Epithelial cell of proximal tubule (primary cell): ENCODE measurements around the gene GSX2. TPM values are rescaled to one million over a fixed set of nuclear protein-coding genes. Genes with fewer than 3 reads are reported as not detected.
A peak's percentile ranks its signal among the peaks of the same experiment; 100 is the strongest.

Experiments
- DNase-seq: peaks from one replicate; pipeline ENCODE4 v3.0.0-alpha.2; 2011; ENCODE audit warnings: low read depth
- H3K4me3 ChIP-seq: 2 replicates; pipeline ENCODE4 v1.5.1; 2011; ENCODE audit warnings: low read depth, mild to moderate bottlenecking, low read length
- total RNA-seq: library from RNA; depleted of rRNA; stranded (reverse); fragments of >200 nt; gene quantifications from 2 replicates; pipeline ENCODE4 v1.2.3, GENCODE V29; 2015
- TF ChIP-seq, protein P1 (sequence below): conservative IDR thresholded peaks from 2 replicates; pipeline ENCODE4 v1.5.1; 2012; ENCODE audit warnings: low read depth, mild to moderate bottlenecking, low read length

GSX2 gene
- total RNA-seq, 1 donor from 2014 or later, result not detected

GRCh38 chr4:54074381-54074780 lies 25.6 kb upstream of the GSX2 start:
- TF ChIP-seq, protein P1, sequence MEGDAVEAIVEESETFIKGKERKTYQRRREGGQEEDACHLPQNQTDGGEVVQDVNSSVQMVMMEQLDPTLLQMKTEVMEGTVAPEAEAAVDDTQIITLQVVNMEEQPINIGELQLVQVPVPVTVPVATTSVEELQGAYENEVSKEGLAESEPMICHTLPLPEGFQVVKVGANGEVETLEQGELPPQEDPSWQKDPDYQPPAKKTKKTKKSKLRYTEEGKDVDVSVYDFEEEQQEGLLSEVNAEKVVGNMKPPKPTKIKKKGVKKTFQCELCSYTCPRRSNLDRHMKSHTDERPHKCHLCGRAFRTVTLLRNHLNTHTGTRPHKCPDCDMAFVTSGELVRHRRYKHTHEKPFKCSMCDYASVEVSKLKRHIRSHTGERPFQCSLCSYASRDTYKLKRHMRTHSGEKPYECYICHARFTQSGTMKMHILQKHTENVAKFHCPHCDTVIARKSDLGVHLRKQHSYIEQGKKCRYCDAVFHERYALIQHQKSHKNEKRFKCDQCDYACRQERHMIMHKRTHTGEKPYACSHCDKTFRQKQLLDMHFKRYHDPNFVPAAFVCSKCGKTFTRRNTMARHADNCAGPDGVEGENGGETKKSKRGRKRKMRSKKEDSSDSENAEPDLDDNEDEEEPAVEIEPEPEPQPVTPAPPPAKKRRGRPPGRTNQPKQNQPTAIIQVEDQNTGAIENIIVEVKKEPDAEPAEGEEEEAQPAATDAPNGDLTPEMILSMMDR, result no peak
- DNase-seq, result no peak
- H3K4me3 ChIP-seq, result no peak overlapping the region

DNA sequence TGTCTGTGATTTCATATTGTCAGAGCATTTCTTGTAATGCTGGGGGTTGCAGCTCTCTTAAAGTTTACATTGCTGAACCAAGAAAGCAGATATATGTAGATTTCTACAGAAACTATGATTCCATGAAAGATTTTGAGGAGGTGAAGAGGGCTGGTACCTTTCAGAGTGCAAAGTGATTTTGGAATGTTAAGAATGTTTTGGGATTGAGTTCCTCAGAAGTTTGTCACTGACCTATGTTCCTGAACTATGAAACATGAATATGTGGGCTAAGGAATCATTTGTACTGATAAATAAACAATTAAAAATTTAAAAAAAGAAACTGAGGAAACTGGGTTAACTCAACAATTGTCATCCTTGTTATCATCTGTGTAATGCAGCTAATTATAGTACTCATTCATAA lies 23.3 kb upstream of the GSX2 start:
- no peak overlapping the region for H3K4me3 ChIP-seq
- TF ChIP-seq, protein P1, result no peak
- no peak for DNase-seq

DNA sequence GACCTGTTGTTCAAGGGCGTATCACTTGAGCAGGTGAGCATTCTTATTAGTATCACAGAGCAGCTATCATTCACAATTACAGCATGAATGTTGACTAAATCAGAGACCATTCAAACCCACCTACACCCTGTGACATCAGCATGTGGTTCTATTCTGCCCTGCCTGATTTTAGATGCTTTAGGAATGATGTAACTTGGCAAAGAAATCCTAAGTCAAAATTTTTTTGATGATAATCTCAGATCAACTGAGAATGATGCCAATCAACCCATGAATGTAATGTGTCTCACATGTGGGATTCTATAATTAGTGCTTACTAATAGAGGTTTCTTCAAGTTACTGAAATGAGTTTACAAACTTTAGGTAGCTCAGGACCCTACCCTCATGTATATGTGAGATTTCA lies 22.2 kb upstream of the GSX2 start:
- no peak for DNase-seq
- TF ChIP-seq, protein P1, result no peak
- no peak overlapping the region for H3K4me3 ChIP-seq

- DNase-seq, result peak; percentile 97
- TF ChIP-seq, protein P1, result no peak
- no peak overlapping the region for H3K4me3 ChIP-seq
Measured at GRCh38 chr4:54082168-54082567, 17.8 kb upstream of the GSX2 start.

- DNase-seq, result peak; percentile 92
- H3K4me3 ChIP-seq, result no peak overlapping the region
- TF ChIP-seq, protein P1, result no peak
Measured at GRCh38 chr4:54085284-54085683, 14.7 kb upstream of the GSX2 start.

- TF ChIP-seq, protein P1, result no peak
- H3K4me3 ChIP-seq, result no peak overlapping the region
- no peak for DNase-seq
Measured at GRCh38 chr4:54089875-54090274, 10.1 kb upstream of the GSX2 start.

DNA sequence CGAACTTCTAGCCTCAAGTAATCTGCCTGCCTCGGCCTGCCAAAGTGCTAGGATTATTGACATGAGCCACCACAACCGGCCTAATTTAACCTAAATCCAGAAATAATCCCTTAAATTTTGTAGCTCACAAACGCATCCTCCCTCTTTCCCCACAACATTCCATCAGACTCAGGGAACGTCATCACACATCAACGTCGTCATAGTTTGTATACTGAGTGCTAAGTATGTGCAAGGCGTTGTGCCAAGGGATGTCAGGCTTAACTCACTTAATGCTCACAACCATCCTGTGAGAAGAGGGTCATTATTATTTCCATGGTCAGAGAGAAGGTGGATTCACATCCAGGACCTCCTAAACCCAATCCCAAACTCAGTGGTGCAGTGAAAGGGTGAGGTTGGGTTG lies 9.6 kb upstream of the GSX2 start:
- H3K4me3 ChIP-seq, result no peak overlapping the region
- DNase-seq, result no peak
- TF ChIP-seq, protein P1, result no peak
